ENCODE results near the gene GADL1.

- TF ChIP-seq, protein P1, sequence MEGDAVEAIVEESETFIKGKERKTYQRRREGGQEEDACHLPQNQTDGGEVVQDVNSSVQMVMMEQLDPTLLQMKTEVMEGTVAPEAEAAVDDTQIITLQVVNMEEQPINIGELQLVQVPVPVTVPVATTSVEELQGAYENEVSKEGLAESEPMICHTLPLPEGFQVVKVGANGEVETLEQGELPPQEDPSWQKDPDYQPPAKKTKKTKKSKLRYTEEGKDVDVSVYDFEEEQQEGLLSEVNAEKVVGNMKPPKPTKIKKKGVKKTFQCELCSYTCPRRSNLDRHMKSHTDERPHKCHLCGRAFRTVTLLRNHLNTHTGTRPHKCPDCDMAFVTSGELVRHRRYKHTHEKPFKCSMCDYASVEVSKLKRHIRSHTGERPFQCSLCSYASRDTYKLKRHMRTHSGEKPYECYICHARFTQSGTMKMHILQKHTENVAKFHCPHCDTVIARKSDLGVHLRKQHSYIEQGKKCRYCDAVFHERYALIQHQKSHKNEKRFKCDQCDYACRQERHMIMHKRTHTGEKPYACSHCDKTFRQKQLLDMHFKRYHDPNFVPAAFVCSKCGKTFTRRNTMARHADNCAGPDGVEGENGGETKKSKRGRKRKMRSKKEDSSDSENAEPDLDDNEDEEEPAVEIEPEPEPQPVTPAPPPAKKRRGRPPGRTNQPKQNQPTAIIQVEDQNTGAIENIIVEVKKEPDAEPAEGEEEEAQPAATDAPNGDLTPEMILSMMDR (IDR thresholded peaks at IDR 0.05; ENCODE audit: insufficient read depth, low read length) = no peak
- TF ChIP-seq GABPA (IDR thresholded peaks at IDR 0.05; ENCODE audit: low read depth) (no peak), POLR2AphosphoS5 (IDR thresholded peaks at IDR 0.05; ENCODE audit: low read depth) (no peak)
Observed at GRCh38 chr3:30681649-30682211, 212.7 kb downstream of the GADL1 start.

Measured in HL-60 (cell line).